Heart right ventricle (tissue), 16 donors: ENCODE results near the gene CEBPZ. TPM values are rescaled to one million over a fixed set of nuclear protein-coding genes. Genes with fewer than 3 reads are reported as not detected.
A peak's percentile ranks its signal among the peaks of the same experiment; 100 is the strongest.

Source experiments
- ATAC-seq, 8 donors: fragments of 200-7000 bp; cut with Tn5 transposase; one replicate each; pipeline ENCODE4 v1.9.1; 2020; ENCODE audit warnings: mild to moderate bottlenecking in 8 of 8, moderate library complexity in 8 of 8, moderate number of reproducible peaks in 1 of 8
- DNase-seq, 2 donors: peaks; one replicate each; pipeline ENCODE4 v3.0.0-alpha.2; 2020
- H3K27ac ChIP-seq, 10 donors: fragments of 200-600 bp; sonication (generic) in 2 of 10; one replicate each; pipeline versions ENCODE4 v1.5.0 to v1.8.0; 2020 to 2022; ENCODE audit warnings: mild to moderate bottlenecking in 3 of 10
- H3K27me3 ChIP-seq, 7 donors: fragments of 200-600 bp; one replicate each; pipeline ENCODE4 v1.8.0; 2021 to 2022; ENCODE audit warnings: mild to moderate bottlenecking in 2 of 7
- H3K36me3 ChIP-seq, 9 donors: fragments of 200-600 bp; sonication (generic) in 1 of 9; one replicate each; pipeline versions ENCODE4 v1.5.0 to v1.8.0; 2020 to 2022; ENCODE audit warnings: mild to moderate bottlenecking in 2 of 9
- H3K4me1 ChIP-seq, 9 donors: fragments of 200-600 bp; sonication (generic) in 1 of 9; one replicate each; pipeline versions ENCODE4 v1.5.0 to v1.8.0; 2020 to 2022; ENCODE audit warnings: mild to moderate bottlenecking in 4 of 9
- H3K4me3 ChIP-seq, 10 donors: fragments of 200-600 bp; sonication (generic) in 2 of 10; one replicate each; pipeline versions ENCODE4 v1.5.0 to v1.8.0; 2020 to 2022; ENCODE audit warnings: mild to moderate bottlenecking in 7 of 10, moderate library complexity in 2 of 10
- H3K9me3 ChIP-seq, 11 donors: fragments of 200-600 bp in 10 of 11; sonication (generic) in 2 of 11; one replicate each; pipeline versions ENCODE4 v1.5.0 to v1.8.0; 2013 to 2022; ENCODE audit warnings: mild to moderate bottlenecking in 2 of 11, control low read depth in 1 of 11, moderate library complexity in 1 of 11
- WGBS, 2 donors: extraction: QIAGEN DNeasy Blood & Tissue Kit; methylation state at CpG; one replicate each; pipeline ENCODE4 v1.1.7; 2013; ENCODE audit warnings: inconsistent platforms in 1 of 2; 5-methylcytosine and 5-hydroxymethylcytosine counted together
- intact Hi-C, 10 donors: fragments of 100-400 bp; cut with DNase I; formaldehyde crosslinking; loops; one replicate each; pipeline versions ENCODE4 v1.11.1 to v1.14.2; 2022
- polyA plus RNA-seq, 2 donors: library from polyadenylated mRNA; stranded (reverse); fragments of 200-250 nt; gene quantifications; one replicate each; pipeline ENCODE4 v1.2.3, GENCODE V29; 2013
- total RNA-seq, 10 donors: library from RNA; stranded (reverse); fragmentation: NEBNext Ultra II Directional in 3 of 10; extraction: Animal tissue kit (Norgen Biotek cat#: 25700) in 3 of 10; gene quantifications; one replicate each; pipeline versions ENCODE4 v1.2.1 to v1.2.4, GENCODE V29; 2021 to 2023
- TF ChIP-seq, protein P1 (sequence below), 9 donors: fragments of 200-600 bp; sonication (generic) in 2 of 9; IDR thresholded peaks; one replicate each; pipeline versions ENCODE4 v1.5.0 to v1.8.0; 2021 to 2022; ENCODE audit warnings: antibody characterized with exemption in 9 of 9, mild to moderate bottlenecking in 5 of 9, moderate library complexity in 1 of 9
- donor health status: Arrhythmogenic right ventricular cardiomyopathy.
- donor health status: ischemic (EF 13 %, LVEDD 7.1; RV severe dilation, severe dysfunction).
- donor health status: healthy with polysubstance abuse.
- donor health status: DM: no; HTN: yes; CAD: no.
- donor health status: DM: no; HTN: no; CAD: no.
- donor health status: ischemic (EF 25% LVEDD 6.9; RV normal size, moderate dysfunction).
- donor health status: ischemic (EF 25% LVEDD 5.7; RV mildly dilated, moderate dysfunction).
- donor health status: healthy.
- donor health status: DM: yes; HTN: yes; CAD: no.
- donor health status: Ischemic cardiomyopathy.
- donor health status: ischemic (EF 35%, LVEDD 5.7; RV mildly dilated, moderate dysfunction).
- donor health status: nonischemic (EF 11% LVEDD 7.7; RV severe dilation, severe dysfunction).
- donor health status: DM: yes; HTN: yes; CAD: no.
- donor health status: PGD.
- donor health status: ischemic (EF 29% LVEDD 5.4; RV normal size, mild dysfunction).
- donor health status: nonischemic (EF 23%, LVEDD 6.1; RV moderate dilation, normal function).

CEBPZ gene
- total and polyA plus RNA-seq, 12 donors, result 22.4 to 42.9 (median 28.2) TPM

DNA sequence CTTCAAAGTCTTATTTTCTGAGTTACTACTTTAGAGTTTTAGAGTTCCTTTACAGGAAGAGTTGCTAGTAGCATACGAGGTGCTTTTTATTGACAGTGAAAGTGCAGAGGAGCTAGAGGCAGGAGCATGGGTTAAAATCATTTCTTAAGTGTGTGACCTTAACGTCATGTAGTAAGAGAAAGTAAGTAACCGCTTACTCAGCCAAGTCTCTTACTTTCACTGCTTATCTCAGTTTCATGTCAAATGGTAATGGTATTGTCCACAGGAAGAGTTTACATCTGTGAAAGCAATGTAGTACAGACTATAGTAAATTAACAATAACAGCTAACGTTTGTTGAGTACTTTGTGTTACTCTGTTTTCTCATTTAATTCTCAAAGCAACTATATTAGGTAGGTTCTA lies 12.6 kb upstream of the CEBPZ start:
- TF ChIP-seq, protein P1, sequence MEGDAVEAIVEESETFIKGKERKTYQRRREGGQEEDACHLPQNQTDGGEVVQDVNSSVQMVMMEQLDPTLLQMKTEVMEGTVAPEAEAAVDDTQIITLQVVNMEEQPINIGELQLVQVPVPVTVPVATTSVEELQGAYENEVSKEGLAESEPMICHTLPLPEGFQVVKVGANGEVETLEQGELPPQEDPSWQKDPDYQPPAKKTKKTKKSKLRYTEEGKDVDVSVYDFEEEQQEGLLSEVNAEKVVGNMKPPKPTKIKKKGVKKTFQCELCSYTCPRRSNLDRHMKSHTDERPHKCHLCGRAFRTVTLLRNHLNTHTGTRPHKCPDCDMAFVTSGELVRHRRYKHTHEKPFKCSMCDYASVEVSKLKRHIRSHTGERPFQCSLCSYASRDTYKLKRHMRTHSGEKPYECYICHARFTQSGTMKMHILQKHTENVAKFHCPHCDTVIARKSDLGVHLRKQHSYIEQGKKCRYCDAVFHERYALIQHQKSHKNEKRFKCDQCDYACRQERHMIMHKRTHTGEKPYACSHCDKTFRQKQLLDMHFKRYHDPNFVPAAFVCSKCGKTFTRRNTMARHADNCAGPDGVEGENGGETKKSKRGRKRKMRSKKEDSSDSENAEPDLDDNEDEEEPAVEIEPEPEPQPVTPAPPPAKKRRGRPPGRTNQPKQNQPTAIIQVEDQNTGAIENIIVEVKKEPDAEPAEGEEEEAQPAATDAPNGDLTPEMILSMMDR (IDR thresholded peaks at IDR 0.05), result no peak
- Histone ChIP-seq H3K4me1 (peaks cover 0 to 19% (median 5%) of the 10 kb centered on the region in 9 donors), H3K9me3 (no peaks in the 10 kb centered on the region), H3K36me3 (peaks cover 0 to 100% (median 38%) of the 10 kb centered on the region in 9 donors), H3K4me3 (peak overlapping the region in 1 of 10 donors; percentile 0), H3K27ac (peak overlapping the region in 7 of 10 donors; percentile 6 to 27 (median 16)), H3K27me3 (no peaks in the 10 kb centered on the region)
- 46 to 50% methylated on average over 4 of the region's 4 CpGs for WGBS, 2 donors
- DNase-seq (no peak), ATAC-seq (peak in 6 of 8 donors; percentile 51 to 89 (median 78))
- intact Hi-C loops, result no loop called here

DNA sequence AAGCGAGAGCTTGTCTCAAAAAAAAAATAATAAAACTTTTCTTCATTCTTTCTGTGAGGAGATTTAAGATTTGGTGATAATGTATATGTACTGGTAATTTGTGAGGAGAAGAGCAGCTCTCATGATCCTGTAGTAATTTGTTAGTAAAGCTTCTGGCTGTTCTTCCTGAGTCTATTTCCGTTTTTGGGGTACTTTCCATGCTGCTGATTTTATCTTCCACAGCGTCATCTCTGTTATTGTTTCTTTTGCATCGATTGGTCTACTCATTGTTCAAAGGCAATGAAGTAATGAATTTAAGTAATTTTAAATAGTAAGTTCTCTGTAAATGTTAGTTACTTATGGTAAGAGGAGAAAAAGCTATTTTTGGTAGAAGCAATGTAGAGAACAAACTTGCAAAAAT lies 12.0 kb upstream of the CEBPZ start:
- Histone ChIP-seq H3K4me3 (no peak overlapping the region), H3K27ac (peak overlapping the region in 7 of 10 donors; percentile 6 to 27 (median 16)), H3K27me3 (no peaks in the 10 kb centered on the region), H3K4me1 (peaks cover 0 to 19% (median 5%) of the 10 kb centered on the region in 9 donors), H3K9me3 (no peaks in the 10 kb centered on the region), H3K36me3 (peaks cover 0 to 100% (median 37%) of the 10 kb centered on the region in 9 donors)
- intact Hi-C loops, result no loop called here
- ATAC-seq (peak in 3 of 8 donors; percentile 44 to 68 (median 53)), DNase-seq (no peak)
- WGBS, 2 donors, result 72 to 85% methylated on average over 4 of the region's 4 CpGs
- TF ChIP-seq, protein P1 (IDR thresholded peaks at IDR 0.05), result no peak

DNA sequence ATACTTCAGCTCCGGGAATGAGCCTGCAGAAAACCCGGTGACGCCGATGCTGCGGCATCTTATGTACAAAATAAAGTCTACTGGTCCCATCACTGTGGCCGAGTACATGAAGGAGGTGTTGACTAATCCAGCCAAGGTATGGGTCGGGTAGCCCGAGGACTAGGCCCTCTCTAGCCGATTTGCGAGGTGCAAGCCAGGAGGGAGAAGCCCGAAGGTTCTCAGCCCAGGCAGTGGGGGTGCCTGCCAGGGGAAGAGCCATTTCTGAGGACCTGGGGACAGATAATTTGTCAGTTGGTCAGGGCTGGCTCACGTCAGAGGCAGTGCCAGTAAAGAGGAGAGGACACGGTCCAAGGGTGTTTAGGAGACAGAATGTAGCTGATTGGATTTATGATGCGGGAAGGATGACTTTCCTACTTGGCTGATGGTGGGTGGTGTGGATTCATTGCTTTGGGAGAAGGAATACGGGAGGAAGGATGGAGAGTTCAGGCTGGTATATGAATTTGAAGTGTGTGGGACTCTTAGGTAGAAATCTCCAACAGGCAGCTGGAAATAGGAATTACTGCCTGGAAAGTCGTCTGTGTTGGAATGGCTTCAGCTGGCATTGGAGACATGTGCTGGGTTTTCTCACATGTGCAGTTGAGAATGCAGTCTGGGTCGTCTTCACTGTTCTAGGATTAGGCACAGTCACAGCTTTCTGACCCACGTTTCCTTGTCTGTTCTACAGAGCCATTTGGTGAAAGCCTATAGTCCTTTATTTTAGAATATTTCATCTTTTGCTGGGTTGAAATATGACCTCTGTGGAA lies 936 bp upstream of the CEBPZ start:
- Histone ChIP-seq H3K27me3 (no peaks in the 10 kb centered on the region), H3K27ac (peak overlapping the region in 9 of 10 donors; percentile 80 to 96 (median 92)), H3K36me3 (peaks cover 0 to 42% (median 14%) of the 10 kb centered on the region in 9 donors), H3K4me1 (peaks cover 7 to 43% (median 34%) of the 10 kb centered on the region in 9 donors), H3K4me3 (peak overlapping the region; percentile 63 to 96 (median 75)), H3K9me3 (no peaks in the 10 kb centered on the region)
- WGBS, 2 donors, result 11 to 14% methylated on average over 18 of the region's 18 CpGs
- TF ChIP-seq, protein P1 (IDR thresholded peaks at IDR 0.05), result no peak
- peak in 1 of 2 donors; percentile 10 for DNase-seq
- intact Hi-C loops, result no loop called here
- ATAC-seq, result peak; percentile 3 to 54 (median 31)

DNA sequence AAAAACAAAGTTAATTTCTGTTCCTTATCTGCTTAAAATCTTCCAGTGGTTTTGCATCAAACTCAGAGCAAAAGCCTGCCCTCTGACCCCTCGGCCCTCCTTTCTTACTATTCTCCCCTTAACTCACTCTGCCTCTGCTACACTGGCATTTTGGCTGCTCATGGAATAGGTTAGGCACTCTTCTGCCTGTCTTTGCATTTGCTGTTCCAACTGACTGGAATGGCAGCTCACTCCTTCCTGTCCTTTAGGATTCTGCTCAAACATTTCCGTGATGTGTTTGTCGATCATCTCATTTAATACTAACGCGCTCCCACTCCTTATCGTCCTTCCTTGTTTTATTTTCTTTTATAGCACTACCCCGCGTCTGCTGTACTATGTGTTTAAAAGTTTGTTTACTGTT lies 815 bp downstream of the CEBPZ start:
- H3K27ac ChIP-seq, result peak overlapping the region in 8 of 10 donors; percentile 90 to 96 (median 93)
- 1% methylated on average over 8 of the region's 8 CpGs for WGBS, 2 donors
- TF ChIP-seq, protein P1 (IDR thresholded peaks at IDR 0.05), result no peak
- H3K4me3 ChIP-seq, result peak overlapping the region; percentile 63 to 96 (median 75)
- H3K36me3 ChIP-seq, result peaks cover 0 to 36% (median 21%) of the 10 kb centered on the region in 9 donors
- no peaks in the 10 kb centered on the region for H3K27me3 ChIP-seq
- no peak for DNase-seq
- H3K9me3 ChIP-seq, result no peaks in the 10 kb centered on the region
- intact Hi-C loops, result no loop called here
- ATAC-seq, result peak in 2 of 8 donors; percentile 1 to 6
- peaks cover 7 to 55% (median 42%) of the 10 kb centered on the region in 9 donors for H3K4me1 ChIP-seq
